Measurements from ENCODE around the gene KAT5. TPM values are rescaled to one million over a fixed set of nuclear protein-coding genes. Genes with fewer than 3 reads are reported as not detected.

KAT5 gene
- total and polyA plus RNA-seq, 12 donors, result 40.9 to 62.8 (median 45.9) TPM

DNA sequence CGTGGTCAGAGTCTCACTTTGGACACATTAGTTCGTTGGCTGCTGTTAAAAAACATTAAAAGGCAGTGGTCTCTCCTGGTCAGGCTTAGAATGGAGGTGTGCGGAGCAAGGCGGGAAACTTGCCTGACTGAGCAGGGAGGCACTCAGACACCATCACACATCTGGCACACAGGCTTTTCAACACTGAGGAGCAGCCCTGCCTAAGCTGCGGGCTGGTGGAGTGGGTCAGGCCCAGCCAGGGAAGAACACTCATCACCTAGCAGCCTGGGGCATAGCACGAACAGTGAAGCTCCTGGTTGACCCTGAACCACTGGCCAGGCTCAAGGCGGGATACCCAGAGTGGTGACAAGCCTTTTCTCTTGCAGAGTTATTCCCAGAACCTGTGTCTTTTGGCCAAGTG, 4.2 kb downstream of the KAT5 start:
- DNase-seq (no peak), ATAC-seq (no peak)
- no peak overlapping the region for H3K27ac ChIP-seq
- H3K27me3 ChIP-seq, result no peaks in the 10 kb centered on the region
- no peaks in the 10 kb centered on the region for H3K9me3 ChIP-seq
- H3K36me3 ChIP-seq, result peaks cover 4 to 70% (median 40%) of the 10 kb centered on the region in 9 donors
- WGBS, 2 donors, result 81 to 88% methylated on average over 7 of the region's 7 CpGs
- peaks cover 10 to 37% (median 29%) of the 10 kb centered on the region in 9 donors for H3K4me1 ChIP-seq
- H3K4me3 ChIP-seq, result no peak overlapping the region
- no peak for TF ChIP-seq CTCF (IDR thresholded peaks at IDR 0.05)
- intact Hi-C loops (cut with DNase I), result loop anchor here in 3 of 10 donors (5.0 to 10.0 kb wide), 3 partner anchors 56 to 168 kb away; partner anchors contain the start of gene FIBP (in 1 of the 3)

- no peak for TF ChIP-seq CTCF (IDR thresholded peaks at IDR 0.05)
Measured at GRCh38 chr11:65716774-65717405, 4.8 kb downstream of the KAT5 start.

GRCh38 chr11:65717906-65718305, 5.9 kb downstream of the KAT5 start:
- 68 to 71% methylated on average over 6 of the region's 6 CpGs for WGBS, 2 donors
- no peak for TF ChIP-seq CTCF (IDR thresholded peaks at IDR 0.05)
- peaks cover 4 to 70% (median 40%) of the 10 kb centered on the region in 9 donors for H3K36me3 ChIP-seq

More at GRCh38 chr11:65716774-65717405, 4.8 kb downstream of the KAT5 start:
- Histone ChIP-seq H3K27me3 (no peaks in the 10 kb centered on the region), H3K4me3 (no peak overlapping the region), H3K36me3 (peaks cover 4 to 70% (median 40%) of the 10 kb centered on the region in 9 donors), H3K9me3 (no peaks in the 10 kb centered on the region), H3K27ac (no peak overlapping the region), H3K4me1 (peaks cover 10 to 34% (median 29%) of the 10 kb centered on the region in 9 donors)
- WGBS, 2 donors, result 77 to 78% methylated on average over 14 of the region's 14 CpGs
- DNase-seq (no peak), ATAC-seq (no peak)
- intact Hi-C loops (cut with DNase I), result loop anchor here in 3 of 10 donors (5.0 to 10.0 kb wide), 3 partner anchors 55 to 168 kb away; partner anchors contain the start of gene FIBP (in 1 of the 3)

GRCh38 chr11:65718531-65718930, 6.5 kb downstream of the KAT5 start:
- intact Hi-C loops (cut with DNase I), result loop anchor here in 3 of 10 donors (5.0 to 10.0 kb wide), 3 partner anchors 54 to 166 kb away; partner anchors contain the start of gene FIBP (in 1 of the 3)
- no peaks in the 10 kb centered on the region for H3K9me3 ChIP-seq
- WGBS, 2 donors, result 95 to 96% methylated on average over 4 of the region's 4 CpGs
- TF ChIP-seq CTCF (IDR thresholded peaks at IDR 0.05), result no peak
- peak overlapping the region in 1 of 10 donors; percentile 83 for H3K4me3 ChIP-seq
- H3K36me3 ChIP-seq, result peaks cover 4 to 63% (median 35%) of the 10 kb centered on the region in 9 donors
- no peaks in the 10 kb centered on the region for H3K27me3 ChIP-seq
- DNase-seq (no peak), ATAC-seq (no peak)
- peaks cover 10 to 23% (median 20%) of the 10 kb centered on the region in 9 donors for H3K4me1 ChIP-seq
- H3K27ac ChIP-seq, result peak overlapping the region in 1 of 10 donors; percentile 94

More at GRCh38 chr11:65717906-65718305, 5.9 kb downstream of the KAT5 start:
- no peak overlapping the region for H3K4me3 ChIP-seq
- intact Hi-C loops (cut with DNase I), result loop anchor here in 3 of 10 donors (5.0 to 10.0 kb wide), 3 partner anchors 54 to 167 kb away; partner anchors contain the start of gene FIBP (in 1 of the 3)
- no peak for DNase-seq
- no peaks in the 10 kb centered on the region for H3K27me3 ChIP-seq
- no peaks in the 10 kb centered on the region for H3K9me3 ChIP-seq
- peaks cover 10 to 29% (median 26%) of the 10 kb centered on the region in 9 donors for H3K4me1 ChIP-seq
- no peak overlapping the region for H3K27ac ChIP-seq
- ATAC-seq, result no peak
